Endothelial cell of hepatic sinusoid (primary cell): ENCODE measurements around the gene PIGW.
"Not testable (repeated sequence)": the region's sequence is repeated elsewhere in the genome, so short reads cannot be mapped to it uniquely, and the experiment has no call there.

ENCODE experiments used
- in situ Hi-C: cut with HindIII; loops from 2 replicates; pipeline ENCODE4 v1.10.0; 2017; ENCODE audit warnings: low sequenced_read_pairs

PIGW gene

DNA sequence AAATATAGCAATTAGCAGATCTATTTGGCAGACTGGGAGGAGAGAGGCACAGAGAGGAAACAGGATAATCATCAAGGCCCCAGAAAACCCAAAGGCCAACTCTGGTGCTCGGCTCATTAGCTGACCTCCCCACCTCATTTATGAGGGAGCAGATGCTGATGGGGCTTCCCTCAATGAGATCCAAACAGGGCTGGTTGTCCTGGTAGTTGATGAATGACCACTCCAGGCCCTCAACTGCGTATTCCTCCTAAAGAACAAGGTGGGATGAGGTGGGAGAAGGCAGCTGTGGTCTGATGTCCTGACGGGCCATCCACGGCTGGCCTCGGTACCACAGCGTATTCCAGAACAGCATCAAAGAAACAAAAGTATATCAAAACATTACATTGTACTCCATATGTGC lies 27.5 kb upstream of the PIGW start:
- in situ Hi-C loops: no loop called here

DNA sequence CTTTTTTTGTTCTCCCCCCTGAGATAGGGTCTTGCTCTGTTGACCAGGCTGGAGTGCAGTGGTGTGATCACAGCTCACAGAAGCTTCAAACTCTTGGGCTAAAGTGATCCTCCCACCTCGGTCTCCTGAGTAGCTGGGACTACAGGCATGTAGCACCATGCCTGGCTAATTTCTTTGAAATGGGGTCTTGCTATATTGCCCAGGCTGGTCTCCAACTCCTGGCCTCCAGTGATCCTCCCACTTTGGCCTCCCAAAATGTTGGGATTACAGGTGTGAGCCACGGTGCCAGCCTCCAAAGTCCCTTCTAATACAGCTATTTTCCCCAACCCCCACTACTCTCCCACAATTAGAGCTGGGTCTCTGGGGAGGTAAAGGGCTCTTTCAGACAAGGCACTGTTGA lies 26.3 kb upstream of the PIGW start:
- in situ Hi-C loops: not testable (repeated sequence)

DNA sequence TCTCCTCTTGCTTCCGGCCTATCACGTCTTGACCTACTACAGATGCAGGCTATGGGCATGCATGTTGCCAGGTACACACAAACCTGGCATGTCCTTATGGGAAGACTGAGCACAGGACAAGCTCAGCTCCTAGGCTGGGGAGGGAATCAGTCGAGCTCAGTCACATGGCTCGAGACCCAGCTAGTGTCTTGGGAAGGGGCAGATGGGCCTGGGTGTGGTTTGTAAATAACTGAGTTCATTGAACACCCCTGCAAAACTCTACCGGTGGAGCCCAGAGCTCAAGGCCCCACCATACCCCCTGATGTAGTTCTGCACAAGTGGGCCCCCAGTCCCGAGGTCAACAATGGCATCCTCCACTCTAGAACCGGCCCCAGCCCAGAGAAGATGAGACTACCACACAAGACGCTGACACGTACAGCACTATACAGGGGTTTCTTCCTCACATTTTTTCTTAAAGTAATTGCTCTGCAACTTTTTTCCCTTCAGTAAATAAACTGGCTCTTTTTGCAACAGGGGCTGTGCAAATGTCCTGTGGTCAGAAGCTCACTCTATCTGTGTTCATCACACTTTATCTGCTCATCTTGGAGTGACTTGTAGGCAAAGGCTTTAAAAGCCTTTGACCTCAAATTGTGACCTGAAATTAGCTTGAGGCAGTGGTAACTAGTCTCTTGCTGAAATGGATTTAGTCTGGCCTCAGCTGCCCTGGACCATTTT lies 25.4 kb upstream of the PIGW start:
- in situ Hi-C loops: no loop called here

DNA sequence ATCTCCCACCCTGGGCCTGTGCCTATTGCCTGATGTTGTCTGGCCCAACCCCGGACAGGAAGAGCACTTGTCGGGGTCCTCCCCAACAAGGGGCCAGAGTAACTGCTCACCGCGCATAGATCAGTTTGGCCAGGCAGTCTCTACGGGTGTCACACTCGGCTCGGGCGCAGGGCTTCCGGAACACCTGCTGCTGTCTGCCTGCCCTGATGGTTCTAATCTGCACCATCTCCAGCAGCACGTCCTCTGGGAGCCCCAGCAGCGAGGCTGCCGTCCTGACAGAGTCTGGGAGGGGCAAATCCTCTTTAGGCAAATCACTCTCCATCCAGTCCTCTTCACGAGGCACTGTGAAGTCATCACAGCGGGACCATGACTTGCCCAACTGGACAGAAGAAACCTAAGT lies 24.2 kb upstream of the PIGW start:
- in situ Hi-C loops: no loop called here

DNA sequence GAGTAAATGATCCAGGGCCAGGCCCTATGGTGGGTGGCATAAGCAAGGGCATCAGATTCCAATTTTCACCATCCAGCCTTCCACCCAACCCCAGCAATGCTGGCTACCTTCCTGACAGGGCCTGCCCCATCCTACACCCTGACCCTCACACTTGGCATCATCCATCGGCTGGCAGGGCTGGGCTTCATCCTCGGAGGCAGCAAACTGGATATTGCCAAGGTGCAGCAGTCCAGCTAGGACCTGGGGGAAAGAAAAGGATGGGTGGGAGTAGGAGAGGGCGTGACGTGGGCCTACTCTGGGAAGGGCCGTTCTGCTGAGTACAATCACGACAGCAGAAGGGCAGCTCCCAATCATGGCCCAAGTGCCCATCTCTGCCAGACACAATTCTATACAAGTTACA lies 23.6 kb upstream of the PIGW start:
- in situ Hi-C loops: no loop called here

DNA sequence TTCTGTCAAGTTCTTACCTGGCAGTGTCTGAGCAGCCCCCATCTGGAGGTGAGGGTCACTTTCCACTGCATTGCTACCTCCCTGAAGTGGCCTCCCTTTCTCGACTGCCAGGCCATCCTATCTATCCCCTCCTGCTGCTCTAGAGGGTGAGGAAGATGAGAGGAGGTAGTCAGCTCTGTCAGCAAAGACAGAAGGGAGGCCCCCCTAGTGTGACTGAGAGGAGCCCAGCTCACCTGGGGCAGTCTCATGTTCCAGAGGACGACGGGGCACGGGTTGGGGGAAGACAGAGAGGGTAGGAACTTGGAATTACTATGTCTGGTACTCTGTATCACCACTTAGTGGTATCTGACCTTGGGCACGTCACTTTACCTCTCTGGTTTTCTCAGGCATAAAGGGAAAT lies 22.1 kb upstream of the PIGW start:
- in situ Hi-C loops: no loop called here

DNA sequence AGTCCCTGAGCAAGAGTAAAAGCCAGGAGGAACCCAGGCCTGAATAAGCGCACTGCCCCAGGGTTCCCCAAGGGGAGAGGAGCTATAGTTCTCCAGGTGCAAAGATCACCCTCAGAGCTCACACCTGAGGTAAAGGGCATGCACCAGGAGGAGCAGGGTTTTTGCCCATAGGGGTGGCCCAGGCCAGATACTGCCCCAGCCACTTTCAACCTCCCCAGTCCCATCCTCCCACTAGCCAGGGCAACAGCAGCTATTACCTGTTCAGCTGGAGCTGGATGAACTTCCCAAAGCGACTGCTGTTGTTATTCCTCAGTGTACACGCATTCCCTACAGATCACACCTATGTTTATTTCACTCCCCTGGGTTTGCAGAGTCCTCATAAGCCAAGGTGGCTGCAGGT lies 19.9 kb upstream of the PIGW start:
- in situ Hi-C loops: no loop called here

DNA sequence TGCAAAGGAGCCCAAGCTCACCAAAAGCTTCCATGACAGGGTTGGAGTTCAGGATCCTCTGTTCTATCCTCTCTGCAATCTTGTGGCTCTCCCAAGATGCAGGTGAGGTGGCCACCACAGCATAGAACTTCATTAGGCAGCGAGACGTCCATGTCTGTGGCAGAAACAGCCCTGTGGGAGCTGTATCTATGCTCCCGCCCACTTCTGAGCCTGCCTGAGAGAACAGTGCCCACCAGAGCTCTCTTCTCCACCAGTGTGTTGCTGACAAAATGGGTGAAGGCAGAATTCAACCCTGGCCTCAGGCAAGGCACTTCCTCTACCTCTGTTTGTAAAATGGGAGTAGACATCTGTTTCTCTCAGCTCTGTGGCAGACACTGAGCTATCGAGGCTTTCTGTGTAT lies 18.9 kb upstream of the PIGW start:
- in situ Hi-C loops: no loop called here

DNA sequence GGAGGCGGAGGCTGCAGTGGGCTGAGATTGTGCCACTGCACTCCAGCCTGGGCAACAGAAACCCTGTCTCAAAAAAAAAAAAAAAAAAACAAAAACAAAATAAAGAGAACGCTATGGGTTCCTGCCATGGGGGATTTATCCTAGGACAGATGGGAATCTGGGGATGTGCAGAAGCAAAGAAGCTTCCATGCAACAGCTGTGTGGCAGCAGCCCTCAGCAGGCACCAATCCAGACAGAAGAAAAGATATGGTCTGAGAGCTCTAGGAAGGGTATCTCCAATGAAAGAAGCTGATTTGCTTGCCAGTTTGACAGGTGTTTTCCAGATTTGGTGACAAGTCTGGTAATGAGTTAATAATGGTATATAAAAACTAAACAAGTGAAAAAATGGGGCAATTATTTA lies 11.7 kb upstream of the PIGW start:
- in situ Hi-C loops: no loop called here

DNA sequence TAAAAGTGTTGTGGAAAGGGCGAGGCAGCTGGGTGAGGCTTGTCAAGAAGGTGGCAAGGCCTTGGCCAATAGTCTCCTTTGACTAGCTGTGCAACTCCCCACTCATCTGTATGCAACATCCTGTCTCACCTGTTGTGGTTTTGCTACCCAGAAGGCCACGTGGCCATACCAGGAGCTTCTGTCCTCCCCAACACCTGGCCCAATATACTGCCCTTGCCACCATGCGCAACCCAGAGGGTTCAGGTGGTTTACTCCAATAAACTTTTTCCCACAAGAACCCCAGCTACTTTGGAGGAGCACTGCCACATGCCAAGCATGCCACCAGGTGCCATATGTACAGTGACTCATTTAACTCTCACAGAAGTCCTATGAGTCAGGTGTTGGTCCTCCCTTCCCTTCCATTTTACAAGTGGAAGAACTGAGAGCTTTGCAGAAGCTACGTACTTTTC lies 10.3 kb upstream of the PIGW start:
- in situ Hi-C loops: no loop called here

DNA sequence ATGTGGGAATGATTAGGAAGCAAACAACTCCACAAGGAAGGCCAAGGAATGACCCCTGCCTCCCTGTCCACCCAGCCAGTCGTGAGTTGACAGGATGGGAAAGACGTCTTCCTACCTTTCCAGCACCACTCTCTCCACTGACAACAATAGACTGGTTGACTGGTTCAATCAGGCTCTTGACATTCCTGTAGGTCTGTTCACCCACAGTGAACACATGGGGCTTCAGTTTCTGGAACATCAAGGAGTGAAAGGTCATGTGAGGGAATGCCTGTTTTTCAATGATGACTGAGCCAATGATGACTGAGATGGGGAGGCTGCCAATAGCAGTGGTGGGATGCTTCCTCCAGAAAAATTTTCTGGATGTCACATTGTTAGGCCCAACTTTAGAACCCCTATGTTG lies 9.7 kb upstream of the PIGW start:
- in situ Hi-C loops: no loop called here

DNA sequence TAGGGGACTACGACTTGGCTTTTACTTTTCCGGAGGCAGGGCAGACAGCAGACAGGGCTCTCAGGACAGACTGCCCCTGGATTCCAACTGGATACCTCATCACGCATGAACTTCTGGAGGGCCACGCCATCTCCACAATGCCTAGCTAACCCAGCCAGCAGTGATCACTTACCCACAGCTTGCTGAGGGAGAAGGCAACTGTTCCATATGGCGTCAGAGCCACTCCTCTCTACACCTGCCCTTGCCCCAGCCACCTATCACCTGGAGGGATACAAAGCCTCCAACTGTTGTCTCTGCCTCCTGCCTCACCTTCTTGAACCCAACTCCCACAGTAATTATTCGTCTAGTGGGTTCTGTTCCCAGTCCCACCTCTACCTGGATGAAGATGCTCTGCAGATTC lies 8.9 kb upstream of the PIGW start:
- in situ Hi-C loops: no loop called here

DNA sequence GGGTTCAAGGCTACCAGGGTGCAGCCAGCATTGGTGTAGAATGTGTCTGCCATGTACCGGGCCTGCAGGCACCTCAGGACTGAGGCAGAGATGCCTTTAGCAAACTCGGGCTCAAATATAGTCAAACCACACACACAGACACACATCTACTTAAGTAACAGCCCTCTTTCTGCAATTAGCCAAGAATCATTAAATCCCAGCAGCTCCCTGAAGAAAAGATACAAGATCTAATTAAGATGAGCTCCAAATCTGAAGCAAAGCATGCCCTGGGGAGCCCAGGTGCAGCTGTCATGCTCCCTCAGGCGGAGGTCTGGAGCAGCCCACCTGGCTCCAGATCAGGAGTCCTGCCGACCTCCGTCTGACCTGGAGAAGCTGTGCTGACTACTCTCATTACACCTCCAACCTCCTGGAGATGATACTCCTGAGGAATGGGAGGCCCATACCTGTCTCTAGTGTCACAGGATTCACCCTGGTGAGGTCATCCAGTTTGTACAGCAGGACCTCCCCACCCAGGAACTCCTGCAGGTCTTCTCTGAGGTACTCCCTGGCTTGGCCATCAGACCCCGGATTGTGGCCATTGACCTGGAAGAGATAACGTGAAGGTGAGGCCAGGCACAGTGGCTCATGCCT lies 7.1 kb upstream of the PIGW start:
- in situ Hi-C loops: no loop called here

DNA sequence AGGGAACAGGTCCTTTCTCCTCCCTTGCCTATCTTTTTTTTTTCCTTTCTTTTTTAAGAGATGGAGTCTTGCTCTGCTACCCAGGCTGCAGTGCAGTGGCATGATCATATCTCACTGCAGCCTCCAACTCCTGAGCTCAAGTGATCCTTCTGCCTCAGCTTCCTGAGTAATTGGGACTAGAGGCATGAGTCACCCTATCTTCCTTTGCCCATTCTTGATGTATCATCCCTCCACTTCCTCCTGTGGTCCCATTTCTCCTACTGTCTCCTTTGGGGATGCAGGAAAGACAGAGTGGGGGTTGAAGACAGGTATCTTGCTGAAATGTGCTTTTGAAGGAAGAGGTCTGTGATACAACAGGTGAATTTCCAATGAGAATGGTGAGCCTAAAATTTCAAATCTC lies 5.7 kb upstream of the PIGW start:
- in situ Hi-C loops: no loop called here

DNA sequence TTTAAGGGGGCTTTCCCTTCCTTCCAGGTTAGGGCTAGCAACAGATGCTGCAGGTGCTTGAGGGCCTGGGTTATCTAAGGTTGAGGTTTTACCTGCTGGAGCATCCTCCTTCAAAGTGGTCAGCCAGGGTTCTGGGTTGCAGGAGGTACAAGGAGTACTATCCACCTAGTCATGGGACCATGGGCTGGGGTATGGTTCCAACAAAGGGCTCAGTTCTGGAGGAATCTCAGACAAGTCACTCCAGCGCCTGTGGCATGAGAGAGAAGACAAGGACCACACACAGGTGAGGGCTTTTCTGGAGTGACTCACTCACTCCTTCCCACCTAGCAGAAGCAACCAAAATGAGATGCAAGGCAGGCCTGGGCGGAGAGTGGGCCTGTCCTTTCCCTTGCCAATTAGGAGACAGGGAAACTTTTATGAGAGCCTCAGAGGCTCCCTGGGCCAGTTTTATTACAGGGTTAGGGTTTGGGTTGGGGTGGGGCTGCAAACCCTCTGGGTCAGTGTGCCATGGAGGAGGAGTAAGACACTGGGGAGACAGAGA lies 2.3 kb upstream of the PIGW start:
- in situ Hi-C loops: no loop called here

DNA sequence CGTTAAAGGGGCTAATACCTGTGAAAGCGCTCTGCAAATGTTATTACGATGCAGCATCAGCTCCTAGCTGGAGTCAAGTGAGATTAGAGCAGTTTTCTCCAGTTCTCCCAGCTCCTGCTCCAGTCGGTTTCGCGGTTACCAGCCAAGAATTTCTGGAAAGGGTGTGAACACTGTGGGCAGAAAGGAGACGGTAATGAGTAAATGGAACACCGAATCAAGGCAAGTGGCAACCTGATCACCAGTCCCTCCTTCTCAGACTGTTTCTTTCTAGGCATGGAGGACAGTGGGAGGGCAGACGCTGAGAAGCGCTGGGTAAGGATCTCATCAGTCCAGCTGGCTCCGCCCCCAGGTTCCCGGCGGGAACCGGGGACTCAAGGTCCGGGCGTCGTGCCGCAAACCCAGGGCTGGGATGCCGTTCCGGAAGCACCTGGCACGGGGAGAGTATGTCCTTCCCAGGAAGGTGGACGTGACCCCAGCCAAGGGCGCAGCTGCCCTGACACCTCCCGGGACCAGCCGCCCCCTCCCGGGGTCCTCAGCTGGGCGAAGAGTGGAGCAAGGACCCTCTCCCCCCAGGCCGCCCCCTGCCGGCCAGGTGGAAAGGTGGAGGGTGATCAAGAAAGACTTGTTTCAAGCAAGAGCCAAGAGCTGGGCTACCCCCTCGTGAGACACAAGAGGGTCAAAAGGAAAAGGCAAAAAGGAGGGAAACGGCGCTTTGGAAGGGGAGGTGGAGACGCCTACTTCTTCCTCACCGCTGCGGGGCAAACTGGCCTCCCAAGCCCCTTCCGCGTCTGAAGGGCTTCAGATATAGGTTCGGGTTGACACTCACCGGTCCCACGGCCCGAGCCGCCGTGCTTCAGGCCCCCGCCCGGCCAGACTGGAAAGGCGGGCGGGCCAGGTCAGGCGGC lies 600 bp upstream of the PIGW start:
- in situ Hi-C loops: no loop called here

DNA sequence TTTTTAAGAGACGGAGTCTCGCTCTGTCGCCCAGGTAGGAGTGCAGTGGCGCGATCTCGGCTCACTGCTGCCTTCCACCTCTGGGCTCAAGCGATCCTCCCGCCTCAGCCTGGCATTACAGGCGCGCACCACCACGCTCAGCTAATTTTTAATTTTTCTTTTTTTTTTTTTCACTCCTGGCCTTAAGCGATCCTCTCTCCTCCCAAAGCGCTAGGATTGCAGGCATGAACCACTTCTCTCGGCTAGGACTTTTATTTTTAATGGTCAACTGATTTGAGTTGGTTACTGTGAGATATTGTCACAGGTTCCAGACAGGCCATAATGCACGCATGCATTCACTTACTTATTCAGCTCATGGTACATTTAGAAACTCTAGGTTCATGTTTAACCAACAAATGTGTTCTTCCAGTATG lies 888 bp downstream of the PIGW start:
- in situ Hi-C loops: no loop called here

DNA sequence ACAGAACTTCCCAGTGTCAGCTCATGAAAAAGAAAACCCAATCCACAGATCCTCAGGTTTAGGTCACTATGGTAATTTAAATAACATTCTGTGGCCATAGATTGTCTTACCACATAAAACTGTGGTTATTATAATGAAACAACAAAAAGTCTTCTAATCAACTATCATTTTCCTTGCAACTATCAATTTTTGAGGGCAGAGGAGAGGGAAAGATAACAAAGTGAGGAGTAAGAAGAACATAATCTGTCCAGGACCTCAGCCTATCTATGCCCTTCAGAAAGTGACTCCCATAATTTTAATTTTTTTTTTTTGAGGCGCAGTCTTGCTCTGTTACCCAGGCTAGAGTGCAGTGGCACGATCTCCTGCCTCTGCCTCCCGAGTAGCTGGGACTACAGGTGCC lies 5.9 kb downstream of the PIGW start:
- in situ Hi-C loops: no loop called here

DNA sequence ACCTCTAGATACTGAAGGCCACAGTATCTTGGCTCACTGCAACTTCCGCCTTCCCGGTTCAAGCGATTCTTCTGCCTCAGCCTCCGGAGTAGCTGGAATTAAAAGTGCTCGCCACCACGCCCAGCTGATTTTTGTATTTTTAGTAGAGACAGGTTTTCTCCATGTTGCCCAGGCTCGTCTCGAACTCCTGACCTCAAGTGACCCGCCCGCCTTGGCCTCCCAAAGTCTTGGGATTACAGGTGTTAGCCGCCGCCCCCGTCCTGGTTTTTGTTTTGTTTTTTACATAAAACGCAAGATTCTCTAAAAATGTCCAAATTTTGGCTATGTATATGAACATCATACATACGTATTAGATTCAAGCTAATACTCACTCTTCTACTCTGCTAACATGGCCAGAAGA lies 8.0 kb downstream of the PIGW start:
- in situ Hi-C loops: no loop called here

DNA sequence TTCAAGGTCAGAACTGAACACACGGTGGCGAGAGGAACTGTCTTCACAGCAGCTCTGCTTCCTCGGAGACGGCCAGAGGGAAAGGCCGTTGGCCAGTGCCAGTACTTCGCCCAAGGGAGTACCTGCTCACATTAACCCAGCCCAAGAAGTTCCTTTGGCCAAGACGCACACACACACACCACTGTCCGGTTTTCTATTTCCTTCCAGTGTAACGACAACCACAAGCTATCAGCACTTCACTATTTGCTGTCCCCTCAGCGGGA lies 9.2 kb downstream of the PIGW start:
- in situ Hi-C loops: no loop called here

DNA sequence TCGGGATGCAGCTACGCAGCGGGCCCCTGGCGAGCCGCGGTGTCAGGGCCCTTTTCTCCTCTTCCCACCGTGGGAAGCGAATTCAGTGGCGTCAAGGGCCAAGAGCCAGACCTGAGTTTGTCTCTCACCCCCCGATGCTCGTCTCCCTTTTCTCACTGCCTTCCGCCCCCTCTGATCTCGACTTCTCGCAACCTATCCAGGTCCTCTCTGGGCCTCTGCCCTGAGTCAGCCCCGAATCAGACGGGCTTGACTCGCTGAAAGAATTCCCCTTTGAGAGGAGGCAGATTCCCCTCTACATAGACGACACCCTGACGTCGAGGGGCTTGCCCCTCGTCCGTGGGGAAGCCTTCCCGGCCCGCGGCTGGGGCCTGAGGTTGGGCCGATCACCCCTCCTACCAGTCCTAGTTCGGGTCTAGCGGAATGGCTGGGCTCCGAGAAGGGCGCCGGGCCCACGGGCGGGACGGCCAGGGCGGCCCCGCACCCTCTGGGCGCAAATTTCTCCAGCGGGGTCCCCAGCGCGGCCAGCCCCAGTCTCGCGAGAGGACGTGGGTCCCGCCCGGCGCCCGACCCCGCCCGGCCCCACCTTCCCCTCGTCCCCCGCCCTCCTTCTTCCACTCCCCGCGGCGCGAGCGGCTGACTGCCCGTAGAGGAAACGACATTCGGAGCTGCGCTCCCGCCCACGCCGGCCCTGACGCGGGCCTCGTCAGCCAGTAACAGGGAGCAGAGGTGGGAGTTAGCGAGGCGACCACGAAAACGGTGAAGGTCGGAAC lies 9.7 kb downstream of the PIGW start, which contains the start of gene GGNBP2:
Gene GGNBP2 (plus strand): TSS at position 613 of the 770 bp plus-strand sequence. CDS start 806 bp downstream, outside the sequence.
- in situ Hi-C loops: no loop called here
